MM.1S (cell line): ENCODE data around the gene SPOCD1.

ENCODE experiments used
- CTCF ChIP-seq: fragments of 300-600 bp; sonication (generic); IDR thresholded peaks from 2 replicates; pipeline ENCODE4 v1.5.1; 2016; ENCODE audit warnings: antibody characterized with exemption, low read length, mixed read lengths
- EZH2 ChIP-seq: fragments of 300-600 bp; sonication (generic); optimal IDR thresholded peaks from 2 replicates; pipeline ENCODE3; 2017; ENCODE audit warnings: low read depth, mild to moderate bottlenecking, antibody characterized with exemption, low read length, mixed read lengths
- EZH2phosphoT487 ChIP-seq: fragments of 300-600 bp; sonication (generic); IDR thresholded peaks from 2 replicates; pipeline ENCODE4 v1.6.1; 2018; ENCODE audit warnings: antibody characterized with exemption, low read length

- TF ChIP-seq CTCF (no peak), EZH2 (no peak), EZH2phosphoT487 (no peak)
Observed at GRCh38 chr1:31836638-31837037, 20.8 kb upstream of the SPOCD1 start.
